ENCODE results near the gene VWA7. TPM values are rescaled to one million over a fixed set of nuclear protein-coding genes. Genes with fewer than 3 reads are reported as not detected.

VWA7 gene
- total RNA-seq, 4 donors from 2014 or later, result 0.36 to 1.6 (median 0.56) TPM; not detected in 1

DNA sequence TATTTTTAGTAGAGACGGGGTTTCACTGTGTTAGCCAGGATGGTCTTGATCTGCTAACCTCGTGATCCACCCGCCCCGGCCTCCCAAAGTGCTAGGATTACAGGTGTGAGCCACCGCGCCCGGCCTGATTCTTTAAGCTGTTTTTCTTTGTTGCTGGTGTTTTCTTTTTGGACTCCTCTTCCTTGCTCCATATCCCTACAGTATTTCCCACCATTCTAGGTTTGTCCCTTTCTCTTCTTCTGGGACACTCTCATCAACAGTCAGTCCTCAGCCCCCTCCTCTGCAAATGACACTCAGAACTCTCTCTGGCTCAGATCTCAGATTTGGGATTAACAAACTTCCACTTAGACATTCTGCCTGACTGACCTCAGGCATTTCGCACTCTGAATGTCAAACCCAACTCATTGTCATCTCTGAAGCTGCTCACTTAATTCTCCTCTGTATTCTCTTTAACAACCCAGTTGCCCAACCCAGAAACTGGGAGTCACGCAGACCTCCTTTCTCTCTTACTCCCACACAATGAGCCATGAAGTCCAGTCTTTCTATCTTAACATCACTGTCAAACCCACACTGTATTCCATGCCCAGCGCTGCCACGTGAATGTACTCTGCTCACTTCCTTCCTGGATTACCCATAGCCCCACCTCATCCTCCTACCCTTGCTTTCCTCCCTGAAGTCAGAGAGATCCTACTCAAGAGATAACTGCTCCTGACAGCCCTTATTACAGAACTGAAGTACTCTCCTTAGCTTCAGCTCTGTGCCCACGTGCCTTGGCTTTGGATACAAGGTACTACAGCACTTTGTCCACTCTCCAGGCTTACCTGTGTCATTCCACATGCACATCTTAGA lies 51.4 kb downstream of the VWA7 start:
- ATAC-seq (ENCODE audit: low FRiP score), result peak; percentile 47
- TF ChIP-seq, protein P1, sequence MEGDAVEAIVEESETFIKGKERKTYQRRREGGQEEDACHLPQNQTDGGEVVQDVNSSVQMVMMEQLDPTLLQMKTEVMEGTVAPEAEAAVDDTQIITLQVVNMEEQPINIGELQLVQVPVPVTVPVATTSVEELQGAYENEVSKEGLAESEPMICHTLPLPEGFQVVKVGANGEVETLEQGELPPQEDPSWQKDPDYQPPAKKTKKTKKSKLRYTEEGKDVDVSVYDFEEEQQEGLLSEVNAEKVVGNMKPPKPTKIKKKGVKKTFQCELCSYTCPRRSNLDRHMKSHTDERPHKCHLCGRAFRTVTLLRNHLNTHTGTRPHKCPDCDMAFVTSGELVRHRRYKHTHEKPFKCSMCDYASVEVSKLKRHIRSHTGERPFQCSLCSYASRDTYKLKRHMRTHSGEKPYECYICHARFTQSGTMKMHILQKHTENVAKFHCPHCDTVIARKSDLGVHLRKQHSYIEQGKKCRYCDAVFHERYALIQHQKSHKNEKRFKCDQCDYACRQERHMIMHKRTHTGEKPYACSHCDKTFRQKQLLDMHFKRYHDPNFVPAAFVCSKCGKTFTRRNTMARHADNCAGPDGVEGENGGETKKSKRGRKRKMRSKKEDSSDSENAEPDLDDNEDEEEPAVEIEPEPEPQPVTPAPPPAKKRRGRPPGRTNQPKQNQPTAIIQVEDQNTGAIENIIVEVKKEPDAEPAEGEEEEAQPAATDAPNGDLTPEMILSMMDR (IDR thresholded peaks at IDR 0.05), result no peak

DNA sequence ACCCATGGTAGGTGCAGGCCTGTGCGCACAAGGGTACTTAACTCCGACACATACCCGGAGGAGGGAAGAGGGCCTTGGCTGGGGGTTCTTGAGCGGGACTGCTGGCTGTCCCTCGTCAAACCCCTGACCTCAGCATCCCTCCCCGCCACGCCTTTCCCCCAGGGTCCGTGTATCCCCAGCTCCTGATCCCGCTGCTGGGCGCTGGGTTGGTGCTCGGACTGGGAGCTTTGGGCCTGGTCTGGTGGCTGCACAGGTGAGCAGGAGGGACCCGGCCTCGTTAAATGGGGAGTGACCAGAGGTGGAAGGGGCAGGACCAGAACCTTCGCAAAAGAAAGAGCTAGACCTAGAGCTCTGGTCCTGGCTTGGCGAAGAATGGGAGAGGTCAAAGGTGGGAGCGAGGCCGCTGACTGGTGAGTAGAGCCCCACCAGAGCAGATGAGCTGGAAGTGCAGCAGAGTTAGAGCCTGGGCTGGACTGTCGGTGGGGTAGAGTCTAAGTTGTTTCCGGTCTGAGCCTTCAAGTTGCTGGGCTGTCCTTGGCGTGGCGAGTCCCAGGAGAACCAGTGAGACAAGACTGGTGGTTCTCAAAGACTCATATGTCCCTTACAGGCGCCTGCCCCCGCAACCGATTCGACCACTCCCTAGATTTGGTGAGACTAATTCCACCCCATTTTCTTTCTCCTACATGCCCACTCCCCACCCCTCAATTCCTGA lies 53.0 kb downstream of the VWA7 start:
- no peak for DNase-seq (ENCODE audit: low spot score)
- no peak for ATAC-seq (ENCODE audit: low FRiP score)
- TF ChIP-seq, protein P1 (IDR thresholded peaks at IDR 0.05), result no peak

More for the DNA sequence above, 51.4 kb downstream of the VWA7 start:
- DNase-seq (ENCODE audit: low spot score), result no peak

DNA sequence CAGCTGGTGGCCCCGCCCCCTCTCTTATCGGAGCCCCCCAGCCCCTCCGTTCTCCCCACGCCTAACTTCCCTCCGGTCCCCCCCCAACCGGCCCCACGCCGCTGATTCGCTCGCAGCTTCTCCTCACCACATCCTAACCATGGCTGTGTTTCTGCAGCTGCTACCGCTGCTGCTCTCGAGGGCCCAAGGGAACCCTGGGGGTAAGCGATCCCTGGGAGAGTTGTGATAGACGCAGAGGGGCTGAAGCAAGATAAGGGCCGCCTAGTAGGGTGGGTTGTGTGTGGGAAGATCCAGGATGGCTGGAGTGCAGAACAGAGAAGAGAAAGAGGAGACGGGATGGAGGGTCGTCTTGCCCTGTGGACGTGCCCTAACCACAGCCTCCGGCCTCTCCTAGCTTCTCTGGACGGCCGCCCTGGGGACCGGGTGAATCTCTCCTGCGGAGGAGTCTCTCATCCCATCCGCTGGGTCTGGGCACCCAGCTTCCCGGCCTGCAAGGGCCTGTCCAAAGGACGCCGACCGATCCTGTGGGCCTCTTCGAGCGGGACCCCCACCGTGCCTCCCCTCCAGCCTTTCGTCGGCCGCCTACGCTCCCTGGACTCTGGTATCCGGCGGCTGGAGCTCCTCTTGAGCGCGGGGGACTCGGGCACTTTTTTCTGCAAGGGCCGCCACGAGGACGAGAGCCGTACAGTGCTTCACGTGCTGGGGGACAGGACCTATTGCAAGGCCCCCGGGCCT lies 53.7 kb downstream of the VWA7 start, which contains the start of gene MPIG6B:
MPIG6B (plus strand) TSS at position 129 of the 735 bp plus-strand sequence; CDS start at position 140, 11 bp downstream.
- DNase-seq (ENCODE audit: low spot score) (no peak), ATAC-seq (ENCODE audit: low FRiP score) (no peak)
- TF ChIP-seq, protein P1 (IDR thresholded peaks at IDR 0.05), result no peak

DNA sequence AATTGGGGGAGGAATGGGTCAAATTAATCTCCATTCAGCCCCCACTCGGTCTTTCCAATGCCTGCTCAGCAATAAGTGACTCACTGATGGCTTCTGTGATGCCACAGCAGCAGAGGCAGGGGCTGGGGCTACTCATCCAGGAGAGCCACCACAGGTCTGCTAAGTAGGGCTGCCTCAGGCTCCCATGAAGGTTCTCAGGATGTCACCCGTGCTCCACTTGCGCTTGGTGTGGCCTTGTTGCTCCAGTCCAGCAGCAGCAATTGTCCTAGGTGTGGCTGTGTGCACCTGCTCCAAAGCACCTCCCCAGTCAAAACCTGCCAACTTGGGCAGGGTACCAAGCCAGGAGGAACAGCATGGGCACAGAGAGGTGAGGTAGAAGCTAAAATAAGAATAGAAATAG lies 55.0 kb downstream of the VWA7 start:
- ATAC-seq (ENCODE audit: low FRiP score) (no peak), DNase-seq (ENCODE audit: low spot score) (no peak)
- TF ChIP-seq, protein P1 (IDR thresholded peaks at IDR 0.05), result no peak

DNA sequence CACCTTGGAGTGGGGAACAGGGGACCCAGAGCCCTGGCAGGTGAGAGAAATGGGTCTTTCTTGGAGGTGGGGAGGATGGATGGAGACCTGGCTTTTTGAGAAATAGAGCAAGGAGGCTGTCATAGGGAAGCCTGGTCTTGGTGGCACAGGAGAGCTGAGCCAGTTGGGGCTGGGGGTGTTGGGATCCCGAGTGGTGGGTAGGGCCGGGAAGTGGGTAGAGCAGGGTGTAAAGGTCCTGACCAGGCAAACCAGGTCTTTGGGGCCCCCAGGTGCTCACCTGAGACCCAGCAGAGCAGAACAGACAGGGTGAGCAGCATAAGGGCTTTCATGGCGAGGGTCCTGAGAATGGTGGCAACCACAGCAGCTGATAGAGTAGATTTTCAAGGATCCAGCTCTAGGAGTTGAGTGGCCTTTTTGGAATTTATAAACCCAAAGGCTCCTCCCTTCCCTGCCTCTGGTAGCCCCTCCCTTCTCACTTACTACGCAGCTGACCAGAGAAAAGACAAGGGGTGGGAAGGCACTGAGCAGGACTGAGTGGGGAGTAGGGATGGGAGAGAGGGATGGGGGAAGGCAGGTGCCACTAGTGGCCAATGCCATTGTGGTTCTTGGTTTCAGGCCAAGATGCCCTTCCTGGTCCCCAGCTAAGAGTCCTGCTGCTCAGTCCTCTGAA lies 55.6 kb downstream of the VWA7 start, which contains the start of gene LY6G6C:
LY6G6C (minus strand) TSS at position 396 of the 670 bp plus-strand sequence; CDS start at position 329, 67 bp downstream.
- TF ChIP-seq, protein P1 (IDR thresholded peaks at IDR 0.05), result no peak
- no peak for DNase-seq (ENCODE audit: low spot score)
- ATAC-seq (ENCODE audit: low FRiP score), result no peak

DNA sequence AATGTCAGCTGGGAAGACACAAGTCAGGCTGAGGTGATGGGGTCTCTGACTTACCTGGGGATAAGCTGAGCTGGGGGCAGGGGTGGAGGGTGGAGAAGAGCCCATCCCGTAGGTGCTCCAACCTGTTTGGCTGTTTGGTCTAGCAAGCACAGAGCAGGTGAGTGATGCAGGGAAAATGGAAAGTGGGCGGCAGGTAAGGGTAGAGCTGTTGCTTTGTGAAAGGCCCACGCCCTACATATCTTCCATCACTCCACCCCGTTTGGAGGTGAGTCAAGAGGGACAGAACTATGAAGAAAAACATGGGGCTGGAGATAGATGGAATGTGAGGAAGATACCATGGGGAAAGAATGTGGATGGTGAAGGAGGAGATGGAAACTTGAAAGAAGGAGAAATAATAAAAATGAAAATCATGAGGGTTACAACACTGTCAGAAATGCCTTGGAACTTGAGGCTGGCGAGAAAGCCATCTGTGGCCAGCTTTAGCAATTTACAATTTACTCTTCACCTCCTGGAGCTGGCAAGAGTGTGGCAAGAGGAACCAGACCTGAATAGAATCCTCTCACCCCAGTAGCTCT lies 56.8 kb downstream of the VWA7 start:
- TF ChIP-seq, protein P1 (IDR thresholded peaks at IDR 0.05), result no peak
- ATAC-seq (ENCODE audit: low FRiP score) (no peak), DNase-seq (ENCODE audit: low spot score) (no peak)

All from omental fat pad (tissue), 4 donors.